Gastroesophageal sphincter (tissue), 4 donors: ENCODE measurements around the gene LITAFD. TPM values are rescaled to one million over a fixed set of nuclear protein-coding genes. Genes with fewer than 3 reads are reported as not detected.
"Not testable (repeated sequence)": the region's sequence is repeated elsewhere in the genome, so short reads cannot be mapped to it uniquely, and the experiment has no call there.

Experiments
- ATAC-seq: fragments of 150-250 bp; one replicate; pipeline ENCODE4 v1.9.1; 2016; ENCODE audit warnings: mild to moderate bottlenecking, moderate library complexity
- H3K27ac ChIP-seq, 4 donors: fragments of 200-600 bp; sonication (generic) in 3 of 4; 1 replicate in 3 of 4; 2 replicates in 1 of 4; pipeline ENCODE4 v1.5.1; 2016 to 2019
- H3K27me3 ChIP-seq: fragments of 200-600 bp; sonication (generic); one replicate; pipeline ENCODE4 v1.5.1; 2019
- H3K36me3 ChIP-seq, 2 donors: fragments of 200-600 bp; sonication (generic); one replicate each; pipeline ENCODE4 v1.5.1; 2019; ENCODE audit warnings: control low read depth in 1 of 2
- H3K4me1 ChIP-seq, 3 donors: fragments of 200-600 bp; sonication (generic); 1 replicate in 2 of 3; 2 replicates in 1 of 3; pipeline ENCODE4 v1.5.1; 2016 to 2019; ENCODE audit warnings: control low read depth in 2 of 3
- H3K4me3 ChIP-seq, 2 donors: fragments of 200-600 bp; sonication (generic); one replicate each; pipeline ENCODE4 v1.5.1; 2019; ENCODE audit warnings: mild to moderate bottlenecking in 1 of 2, moderate library complexity in 1 of 2
- H3K9me3 ChIP-seq, 3 donors: fragments of 200-600 bp; sonication (generic); one replicate each; pipeline ENCODE4 v1.5.1; 2017 to 2019; ENCODE audit warnings: control low read depth in 2 of 3
- EP300 ChIP-seq: sonication (generic); formaldehyde crosslinking; IDR thresholded peaks from one replicate; pipeline ENCODE4 v1.6.1; 2017; ENCODE audit warnings: antibody characterized with exemption, mild to moderate bottlenecking
- POLR2A ChIP-seq, 2 donors: fragments of 450-650 bp; IDR thresholded peaks; one replicate each; pipeline ENCODE4 v1.6.1; 2017; ENCODE audit warnings: antibody characterized with exemption in 2 of 2, mild to moderate bottlenecking in 2 of 2, moderate library complexity in 1 of 2
- POLR2AphosphoS5 ChIP-seq: sonication (generic); formaldehyde crosslinking; IDR thresholded peaks from one replicate; pipeline ENCODE4 v1.6.1; 2017; ENCODE audit warnings: antibody characterized with exemption
- WGBS, 2 donors: methylation state at CpG; one replicate each; pipeline ENCODE4 v1.1.5; 2018; ENCODE audit warnings: low coverage in 1 of 2; 5-methylcytosine and 5-hydroxymethylcytosine counted together
- total RNA-seq, 4 donors: library from RNA; depleted of rRNA; stranded (reverse); fragments of >200 nt; gene quantifications; one replicate each; pipeline ENCODE4 v1.1.0, GENCODE V29; 2016
- TF ChIP-seq, protein P1 (sequence below), 4 experiments: fragments of 200-600 bp in 2 of 4; fragments of 450-650 bp in 2 of 4; sonication (generic) in 1 of 4; IDR thresholded peaks; one replicate each; pipeline ENCODE4 v1.5.1; 2017 to 2019; ENCODE audit warnings: antibody characterized with exemption in 4 of 4, mild to moderate bottlenecking in 2 of 4, moderate library complexity in 2 of 4

Gene LITAFD
- total RNA-seq, 4 donors from 2014 or later: not detected

DNA sequence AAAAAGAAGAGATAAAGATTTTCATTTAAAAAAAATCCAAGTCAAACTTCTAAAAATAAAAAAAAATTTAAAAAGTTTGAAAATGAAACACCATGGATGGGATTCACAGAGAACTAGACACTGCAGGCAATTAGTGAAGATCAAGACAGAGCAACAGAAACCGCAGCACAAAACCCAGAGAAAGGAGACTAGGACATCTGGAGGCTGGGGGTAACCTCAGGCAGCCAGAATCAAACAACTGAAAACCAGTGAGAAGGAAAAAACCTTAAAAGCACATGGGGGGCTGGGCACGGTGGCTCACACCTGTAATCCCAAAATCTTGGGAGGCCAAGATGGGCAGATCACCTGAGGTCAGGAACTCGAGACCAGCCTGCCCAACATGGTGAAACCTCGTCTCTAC, 30.6 kb downstream of the LITAFD start:
- 85 to 100% methylated on average over 1 to 4 of the region's 4 CpGs for WGBS, 2 donors
- ATAC-seq: no peak
- peaks cover 0 to 100% of the 10 kb centered on the region in 2 donors for H3K36me3 ChIP-seq
- no peaks in the 10 kb centered on the region for H3K4me1 ChIP-seq
- TF ChIP-seq EP300: no peak
- TF ChIP-seq POLR2A (IDR thresholded peaks at IDR 0.05): no peak
- TF ChIP-seq POLR2AphosphoS5: no peak
- no peaks in the 10 kb centered on the region for H3K9me3 ChIP-seq
- H3K27ac ChIP-seq: no peak overlapping the region
- H3K27me3 ChIP-seq: no peaks in the 10 kb centered on the region
- H3K4me3 ChIP-seq: no peak overlapping the region

DNA sequence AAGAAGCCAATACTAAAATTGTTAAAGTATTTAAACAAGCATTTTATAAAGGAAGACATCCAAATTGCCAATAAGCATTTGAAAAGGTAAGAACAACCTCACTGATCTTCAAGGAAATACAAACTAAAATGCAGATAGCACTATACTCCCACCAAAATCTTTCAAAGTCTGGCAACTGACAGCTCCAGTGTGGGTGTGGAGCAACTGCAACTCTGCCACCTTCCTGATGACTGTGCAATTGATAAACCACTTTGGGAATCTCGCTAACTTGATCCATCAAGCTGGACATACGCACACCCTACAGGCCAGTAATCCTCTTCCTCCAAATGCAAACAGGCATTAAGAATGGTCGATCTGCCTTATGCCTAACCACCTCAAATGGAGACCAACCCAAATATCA, 31.9 kb downstream of the LITAFD start:
- H3K27ac ChIP-seq: no peak overlapping the region
- TF ChIP-seq, protein P1, sequence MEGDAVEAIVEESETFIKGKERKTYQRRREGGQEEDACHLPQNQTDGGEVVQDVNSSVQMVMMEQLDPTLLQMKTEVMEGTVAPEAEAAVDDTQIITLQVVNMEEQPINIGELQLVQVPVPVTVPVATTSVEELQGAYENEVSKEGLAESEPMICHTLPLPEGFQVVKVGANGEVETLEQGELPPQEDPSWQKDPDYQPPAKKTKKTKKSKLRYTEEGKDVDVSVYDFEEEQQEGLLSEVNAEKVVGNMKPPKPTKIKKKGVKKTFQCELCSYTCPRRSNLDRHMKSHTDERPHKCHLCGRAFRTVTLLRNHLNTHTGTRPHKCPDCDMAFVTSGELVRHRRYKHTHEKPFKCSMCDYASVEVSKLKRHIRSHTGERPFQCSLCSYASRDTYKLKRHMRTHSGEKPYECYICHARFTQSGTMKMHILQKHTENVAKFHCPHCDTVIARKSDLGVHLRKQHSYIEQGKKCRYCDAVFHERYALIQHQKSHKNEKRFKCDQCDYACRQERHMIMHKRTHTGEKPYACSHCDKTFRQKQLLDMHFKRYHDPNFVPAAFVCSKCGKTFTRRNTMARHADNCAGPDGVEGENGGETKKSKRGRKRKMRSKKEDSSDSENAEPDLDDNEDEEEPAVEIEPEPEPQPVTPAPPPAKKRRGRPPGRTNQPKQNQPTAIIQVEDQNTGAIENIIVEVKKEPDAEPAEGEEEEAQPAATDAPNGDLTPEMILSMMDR (IDR thresholded peaks at IDR 0.05): no peak
- TF ChIP-seq POLR2A (IDR thresholded peaks at IDR 0.05): no peak
- no peak for TF ChIP-seq POLR2AphosphoS5
- no peak for TF ChIP-seq EP300
- ATAC-seq: no peak
- H3K9me3 ChIP-seq: no peaks in the 10 kb centered on the region
- no peaks in the 10 kb centered on the region for H3K4me1 ChIP-seq
- peaks cover 0 to 100% of the 10 kb centered on the region in 2 donors for H3K36me3 ChIP-seq
- H3K27me3 ChIP-seq: no peaks in the 10 kb centered on the region
- 82 to 95% methylated on average over 2 to 3 of the region's 3 CpGs for WGBS, 2 donors
- no peak overlapping the region for H3K4me3 ChIP-seq

DNA sequence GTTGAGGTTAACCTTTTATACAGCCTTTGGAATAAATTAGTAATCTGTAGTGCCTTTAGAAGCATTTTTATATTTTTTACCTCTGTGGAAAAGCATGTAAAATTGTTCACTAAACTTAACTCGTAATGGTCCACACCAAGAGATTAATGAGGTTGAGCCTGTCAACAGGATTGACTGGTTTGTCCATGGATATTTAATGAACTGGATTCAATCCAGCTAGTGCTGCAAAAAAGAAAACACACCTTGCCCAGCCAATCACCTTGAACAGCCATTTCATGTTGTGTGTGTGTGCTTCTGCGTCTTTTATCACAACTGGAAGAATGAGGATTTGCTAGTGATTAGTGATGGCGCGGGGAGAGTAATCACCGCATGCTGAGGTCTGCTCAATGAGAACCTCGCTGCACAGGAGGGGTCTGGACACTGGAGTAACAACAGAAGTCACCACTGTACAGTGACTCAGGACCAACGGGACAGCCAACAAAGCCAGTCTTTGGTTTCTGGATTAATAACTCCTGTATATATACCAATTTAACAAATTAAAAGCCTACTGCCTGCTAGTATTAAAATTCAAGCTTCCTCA, 33.7 kb downstream of the LITAFD start:
- Histone ChIP-seq H3K27ac (no peak overlapping the region), H3K27me3 (no peaks in the 10 kb centered on the region), H3K4me3 (no peak overlapping the region), H3K4me1 (no peaks in the 10 kb centered on the region), H3K9me3 (no peaks in the 10 kb centered on the region), H3K36me3 (peaks cover 0 to 100% of the 10 kb centered on the region in 2 donors)
- 72 to 94% methylated on average over 2 to 3 of the region's 7 CpGs for WGBS, 2 donors
- ATAC-seq: no peak
- TF ChIP-seq, protein P1 (IDR thresholded peaks at IDR 0.05): no peak
- TF ChIP-seq POLR2A (IDR thresholded peaks at IDR 0.05): no peak
- no peak for TF ChIP-seq EP300
- TF ChIP-seq POLR2AphosphoS5: no peak

DNA sequence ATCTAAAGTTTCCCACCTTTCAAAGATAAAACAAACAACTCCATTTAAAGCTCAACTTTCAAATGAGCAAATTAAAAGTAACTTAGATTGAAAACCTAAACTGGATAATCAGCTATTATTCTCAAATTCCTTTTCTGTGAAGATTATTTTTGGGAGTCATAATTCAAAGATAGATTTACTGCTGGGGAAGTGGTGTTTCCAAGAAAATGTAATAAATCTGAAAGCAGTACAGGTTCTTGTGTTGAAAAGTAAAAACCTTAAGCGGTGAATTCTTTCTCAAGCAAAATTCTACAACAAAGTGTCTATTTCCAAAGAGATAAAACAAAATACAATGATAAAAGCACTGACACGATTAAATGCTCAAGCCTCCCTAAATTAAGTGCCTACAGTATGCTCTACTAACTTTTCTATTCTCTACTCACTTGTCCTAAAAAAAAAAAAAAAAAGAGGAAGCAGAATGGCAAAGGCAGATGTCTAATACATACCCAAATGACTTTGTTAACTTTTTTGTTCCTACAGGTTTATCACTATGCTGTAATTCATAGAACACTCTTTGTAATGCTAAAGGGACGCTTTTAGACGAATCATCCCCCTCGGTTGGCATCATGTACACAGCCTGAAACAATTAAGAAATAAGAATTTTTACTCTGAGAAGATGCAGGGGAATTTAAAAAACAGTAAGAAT, 34.5 kb downstream of the LITAFD start:
- no peak for ATAC-seq
- WGBS, 2 donors: 72 to 85% methylated on average over 5 of the region's 5 CpGs
- TF ChIP-seq EP300: no peak
- TF ChIP-seq, protein P1 (IDR thresholded peaks at IDR 0.05): no peak
- no peak for TF ChIP-seq POLR2AphosphoS5
- no peak for TF ChIP-seq POLR2A (IDR thresholded peaks at IDR 0.05)
- H3K9me3 ChIP-seq: no peaks in the 10 kb centered on the region
- no peaks in the 10 kb centered on the region for H3K27me3 ChIP-seq
- peaks cover 0 to 100% of the 10 kb centered on the region in 2 donors for H3K36me3 ChIP-seq
- H3K4me3 ChIP-seq: no peak overlapping the region
- no peaks in the 10 kb centered on the region for H3K4me1 ChIP-seq
- no peak overlapping the region for H3K27ac ChIP-seq

DNA sequence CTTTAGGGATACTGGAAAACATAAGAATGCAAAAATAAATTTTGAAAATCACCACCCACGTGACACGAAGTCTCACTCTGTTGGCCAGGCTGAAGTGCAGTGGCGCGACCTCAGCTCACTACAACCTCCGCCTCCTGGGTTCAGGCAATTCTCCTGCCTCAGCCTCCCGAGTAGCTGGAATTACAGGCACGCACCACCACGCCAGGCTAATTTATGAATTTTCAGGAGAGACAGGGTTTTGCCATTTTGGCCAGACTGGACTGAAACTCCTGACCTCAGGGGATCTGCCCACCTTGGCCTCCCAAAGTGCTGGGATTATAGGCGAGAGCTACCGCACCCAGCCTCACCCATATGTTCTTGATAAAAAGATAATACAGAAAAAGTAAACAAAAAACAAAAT, 35.2 kb downstream of the LITAFD start:
- not testable (repeated sequence) for H3K27ac ChIP-seq, H3K4me1 ChIP-seq, H3K9me3 ChIP-seq, H3K27me3 ChIP-seq, H3K4me3 ChIP-seq, ATAC-seq
- 95 to 100% methylated on average over 1 to 4 of the region's 10 CpGs for WGBS, 2 donors
- H3K36me3 ChIP-seq: peaks cover 0 to 100% of the 10 kb centered on the region in 2 donors
